ES-I3 (cell line): Measurements from ENCODE around the gene DCLK2.
"Not testable (repeated sequence)": the region's sequence is repeated elsewhere in the genome, so short reads cannot be mapped to it uniquely, and the experiment has no call there.

ENCODE experiments used
- H3K36me3 ChIP-seq: 2 replicates; pipeline ENCODE4 v1.6.1; 2013; ENCODE audit warnings: mild to moderate bottlenecking, low read length, control low read depth, moderate library complexity; ENCODE audit not compliant: insufficient read depth
- H3K4me1 ChIP-seq: 2 replicates; pipeline ENCODE4 v1.6.1; 2013; ENCODE audit warnings: mild to moderate bottlenecking, control low read depth, low read length; ENCODE audit not compliant: insufficient read depth
- H3K9ac ChIP-seq: 2 replicates; pipeline ENCODE4 v1.6.1; 2013; ENCODE audit warnings: low read depth, mild to moderate bottlenecking, low read length, moderate library complexity
- H3K9me3 ChIP-seq: 2 replicates; pipeline ENCODE4 v1.6.1; 2013; ENCODE audit warnings: mild to moderate bottlenecking, low read length, moderate library complexity; ENCODE audit not compliant: control insufficient read depth, insufficient read depth

DCLK2 gene

GRCh38 chr4:150140774-150141400 lies 62.6 kb downstream of the DCLK2 start:
- Histone ChIP-seq H3K36me3 (no peaks in the 10 kb centered on the region), H3K9me3 (0 out of 2 replicates have a peak, but pooled peaks cover 3% of the 10 kb centered on the region), H3K4me1 (no peaks in the 10 kb centered on the region), H3K9ac (no peak overlapping the region)

DNA sequence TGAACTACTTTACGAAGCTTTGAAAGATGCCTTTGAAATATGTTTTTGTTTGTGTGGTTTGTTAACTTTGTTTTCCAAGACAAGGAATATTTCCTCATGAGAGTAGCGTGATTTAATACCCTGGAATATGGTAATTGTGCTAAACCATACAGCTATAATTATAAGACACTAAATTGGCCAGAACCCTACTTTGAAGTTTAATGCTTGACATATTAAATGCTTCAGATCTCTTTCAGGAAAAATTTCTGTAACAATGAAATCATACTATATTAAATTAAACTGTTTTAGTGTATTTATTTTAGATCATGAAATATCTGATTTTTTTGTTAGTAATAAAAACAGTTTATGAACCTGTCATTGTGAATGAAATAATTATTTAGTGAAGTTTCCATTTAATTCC lies 63.5 kb downstream of the DCLK2 start:
- H3K9me3 ChIP-seq = 0 out of 2 replicates have a peak, but pooled peaks cover 3% of the 10 kb centered on the region
- H3K4me1 ChIP-seq = no peaks in the 10 kb centered on the region
- no peak overlapping the region for H3K9ac ChIP-seq
- H3K36me3 ChIP-seq = no peaks in the 10 kb centered on the region

DNA sequence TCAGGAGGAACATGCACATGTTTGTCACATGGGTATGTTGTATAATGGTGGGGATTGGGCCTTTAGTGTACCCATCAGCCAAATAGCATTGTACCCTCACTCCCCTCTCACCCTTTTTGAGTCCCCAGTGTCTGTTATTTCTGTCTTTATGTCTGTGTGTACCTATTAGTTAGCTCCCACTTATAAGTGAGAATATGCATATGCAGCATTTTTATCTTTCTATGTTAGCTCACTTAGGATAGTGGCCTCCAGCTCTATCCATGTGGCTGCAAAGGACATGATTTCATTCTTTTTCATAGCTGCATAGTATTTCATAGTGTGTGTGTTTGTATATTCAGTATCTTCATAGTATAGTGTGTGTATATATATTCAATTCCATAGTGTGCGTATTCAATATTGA lies 64.6 kb downstream of the DCLK2 start:
- Histone ChIP-seq H3K36me3 (no peaks in the 10 kb centered on the region), H3K4me1 (no peaks in the 10 kb centered on the region), H3K9me3 (0 out of 2 replicates have a peak, but pooled peaks cover 3% of the 10 kb centered on the region), H3K9ac (no peak overlapping the region)

DNA sequence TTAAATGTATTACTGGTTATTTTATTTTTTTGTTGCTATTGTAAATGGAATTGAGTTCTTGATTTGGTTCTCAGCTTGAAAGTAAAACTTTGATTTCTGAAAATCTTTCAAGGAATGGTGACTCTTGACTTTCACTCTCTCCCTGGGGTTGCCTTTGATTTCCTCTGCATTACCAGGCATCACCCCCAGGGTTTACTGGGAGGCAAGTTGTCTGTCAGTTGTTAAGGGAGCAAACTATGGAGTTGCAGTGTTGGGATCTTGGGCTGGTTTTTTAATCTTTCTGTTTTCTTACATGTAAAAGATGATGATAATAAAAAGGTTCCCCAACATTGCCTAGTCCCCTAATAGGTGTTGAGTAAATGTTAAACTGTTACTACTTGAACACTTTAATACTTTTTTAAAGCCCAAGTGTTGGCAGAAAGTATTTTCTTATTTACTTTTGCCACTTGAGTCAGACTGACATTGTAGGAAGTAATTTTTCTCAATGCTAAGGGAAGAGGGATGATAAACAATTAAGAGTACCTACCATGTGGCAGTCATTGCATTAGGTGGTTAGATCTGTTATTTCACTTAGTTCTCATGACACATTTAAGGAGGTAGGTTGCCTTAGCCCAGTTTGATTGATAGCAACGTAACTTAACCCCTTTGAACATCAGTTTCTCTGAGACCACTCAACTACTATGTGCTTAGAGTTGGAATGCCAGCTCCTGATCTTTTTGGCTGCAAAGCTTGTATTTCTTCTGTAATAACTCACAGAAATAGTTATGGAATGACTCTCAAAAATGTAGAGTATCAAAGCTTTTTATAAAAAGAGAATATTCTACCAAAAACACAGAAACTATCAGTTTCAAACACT lies 67.1 kb downstream of the DCLK2 start:
- Histone ChIP-seq H3K9ac (no peak overlapping the region), H3K9me3 (0 out of 2 replicates have a peak, but pooled peaks cover 3% of the 10 kb centered on the region), H3K4me1 (no peaks in the 10 kb centered on the region), H3K36me3 (no peaks in the 10 kb centered on the region)

GRCh38 chr4:150145946-150146340 lies 67.7 kb downstream of the DCLK2 start:
- Histone ChIP-seq H3K9ac (no peak overlapping the region), H3K4me1 (no peaks in the 10 kb centered on the region), H3K9me3 (0 out of 2 replicates have a peak, but pooled peaks cover 3% of the 10 kb centered on the region), H3K36me3 (no peaks in the 10 kb centered on the region)

DNA sequence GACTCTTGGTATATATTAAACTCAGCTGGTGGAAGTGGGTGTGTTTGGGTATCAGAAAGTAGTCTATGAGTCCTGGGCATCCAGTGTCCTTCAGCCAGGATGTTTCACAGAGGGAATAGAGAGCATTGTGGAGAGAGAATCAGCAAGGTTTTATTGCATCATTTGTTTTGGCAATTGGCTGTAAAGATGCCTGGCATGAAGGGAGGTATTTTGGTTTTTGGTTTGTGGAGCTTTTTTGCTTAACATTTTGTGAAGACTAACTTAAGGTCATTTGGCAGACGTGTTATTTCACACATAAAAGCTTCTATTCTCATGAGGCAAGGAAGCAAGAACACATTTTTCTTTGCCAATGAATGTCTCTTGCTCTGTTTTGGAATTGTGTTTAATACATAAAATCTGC lies 71.1 kb downstream of the DCLK2 start:
- Histone ChIP-seq H3K4me1 (peaks cover 5% of the 10 kb centered on the region; the same call in 1 of the 2 replicates), H3K9me3 (no peaks in the 10 kb centered on the region), H3K36me3 (no peaks in the 10 kb centered on the region), H3K9ac (no peak overlapping the region)

- H3K36me3 ChIP-seq = no peaks in the 10 kb centered on the region
- H3K9me3 ChIP-seq = no peaks in the 10 kb centered on the region
- H3K9ac ChIP-seq = no peak overlapping the region
- peaks cover 5% of the 10 kb centered on the region; the same call in 1 of the 2 replicates for H3K4me1 ChIP-seq
Measured at GRCh38 chr4:150150629-150151062, 72.4 kb downstream of the DCLK2 start.

DNA sequence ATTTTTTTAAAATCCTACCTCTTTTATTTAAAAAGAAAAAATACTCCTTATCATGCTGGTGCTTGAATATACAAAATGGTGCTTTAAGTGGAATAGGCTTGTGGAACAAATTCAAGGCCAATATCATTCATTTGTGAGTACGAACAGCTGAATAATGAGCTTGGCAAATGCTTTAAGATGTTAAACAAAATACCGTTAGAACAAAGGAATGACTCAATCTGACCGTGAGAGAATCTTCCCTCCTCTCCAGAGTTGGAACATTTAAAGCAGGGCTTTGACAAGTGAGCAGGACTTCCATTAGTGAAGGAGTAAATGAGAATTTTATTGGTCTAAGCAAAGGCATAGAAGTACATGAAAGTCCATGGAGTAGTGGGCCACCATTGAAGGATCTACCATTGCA lies 74.5 kb downstream of the DCLK2 start:
- Histone ChIP-seq H3K36me3 (no peaks in the 10 kb centered on the region), H3K4me1 (peaks cover 5% of the 10 kb centered on the region; the same call in 1 of the 2 replicates), H3K9ac (no peak overlapping the region), H3K9me3 (no peaks in the 10 kb centered on the region)

DNA sequence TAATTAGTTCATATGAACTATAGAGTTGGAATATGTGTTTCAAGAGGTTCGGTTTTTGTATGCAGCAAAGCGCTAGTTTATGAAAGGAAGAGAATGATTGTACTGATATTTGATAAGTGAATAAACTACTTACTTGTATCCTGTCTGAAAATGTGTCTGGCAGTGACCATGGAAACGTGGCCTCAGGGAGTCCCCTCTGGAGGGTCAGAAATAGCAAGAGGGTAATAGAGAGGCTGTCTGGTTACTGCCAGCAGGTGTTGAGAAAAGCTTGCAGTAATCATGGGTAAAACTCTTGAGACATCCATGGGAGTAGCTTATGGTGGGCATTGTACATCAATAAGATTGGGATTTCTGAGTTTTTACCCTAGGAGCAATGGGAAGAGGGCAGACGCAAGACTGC lies 77.1 kb downstream of the DCLK2 start:
- no peaks in the 10 kb centered on the region for H3K9me3 ChIP-seq
- H3K36me3 ChIP-seq = no peaks in the 10 kb centered on the region
- no peak overlapping the region for H3K9ac ChIP-seq
- H3K4me1 ChIP-seq = peaks cover 5% of the 10 kb centered on the region; the same call in 1 of the 2 replicates

DNA sequence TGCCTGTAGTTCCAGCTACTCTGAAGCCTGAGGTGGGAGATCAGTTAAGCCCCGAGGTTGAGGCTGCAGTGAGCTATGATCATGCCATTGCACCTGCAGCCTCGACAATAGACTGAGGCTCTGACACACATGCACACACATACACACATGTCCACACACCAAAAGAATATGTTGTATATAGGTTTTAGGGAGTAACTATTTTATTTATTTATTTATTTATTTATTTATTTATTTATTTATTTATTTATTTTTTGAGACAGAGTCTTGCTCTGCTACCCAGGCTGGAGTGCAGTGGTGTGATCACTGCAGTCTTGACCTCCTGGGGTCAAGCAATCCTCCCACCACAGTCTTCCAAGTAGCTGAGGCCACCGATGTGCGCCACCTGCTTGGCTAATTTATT lies 78.3 kb downstream of the DCLK2 start:
- Histone ChIP-seq H3K9me3 (no peaks in the 10 kb centered on the region), H3K9ac (no peak overlapping the region), H3K4me1 (peaks cover 15% of the 10 kb centered on the region), H3K36me3 (no peaks in the 10 kb centered on the region)

DNA sequence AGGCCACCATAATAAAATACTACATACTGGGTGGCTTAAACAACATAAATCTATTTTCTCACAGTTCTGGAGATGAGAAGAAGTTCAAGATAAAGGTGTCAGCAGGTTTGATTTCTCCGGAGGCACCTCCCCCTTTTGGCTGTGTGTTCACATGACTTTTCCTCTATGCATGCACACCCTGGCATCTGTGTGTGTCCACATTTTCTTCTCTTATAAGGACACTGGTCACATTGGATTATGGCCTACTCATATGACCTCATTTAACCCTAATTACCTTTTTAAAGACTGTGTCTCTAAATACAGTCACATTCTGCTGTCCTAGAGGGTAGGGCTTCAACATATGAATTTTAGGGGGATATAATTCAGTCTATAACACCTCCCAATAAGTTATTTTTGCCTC lies 79.8 kb downstream of the DCLK2 start:
- Histone ChIP-seq H3K9me3 (no peaks in the 10 kb centered on the region), H3K9ac (no peak overlapping the region), H3K4me1 (peaks cover 10% of the 10 kb centered on the region), H3K36me3 (no peaks in the 10 kb centered on the region)

GRCh38 chr4:150160473-150160872 lies 82.2 kb downstream of the DCLK2 start:
- Histone ChIP-seq H3K4me1 (peaks cover 9% of the 10 kb centered on the region), H3K9me3 (no peaks in the 10 kb centered on the region), H3K9ac (no peak overlapping the region), H3K36me3 (no peaks in the 10 kb centered on the region)

DNA sequence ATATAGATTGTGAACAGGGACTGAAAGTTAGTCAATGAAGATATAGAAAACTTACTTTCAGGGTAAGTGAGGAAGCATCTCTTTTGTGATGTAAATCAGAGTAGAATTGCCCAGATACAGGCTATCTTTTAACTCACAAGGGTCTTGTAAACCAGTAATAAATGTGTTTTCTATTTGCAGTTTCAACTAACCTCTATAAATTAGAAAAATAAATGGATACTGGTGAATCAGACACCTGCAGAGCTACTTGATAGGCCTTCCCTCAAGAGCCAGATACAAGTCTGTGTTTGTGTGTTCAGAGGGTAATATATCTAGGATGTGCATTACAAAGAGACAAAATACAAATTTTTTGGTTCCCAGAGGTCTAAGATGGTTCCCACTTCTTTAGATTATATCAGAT lies 82.9 kb downstream of the DCLK2 start:
- Histone ChIP-seq H3K9ac (no peak overlapping the region), H3K4me1 (peaks cover 9% of the 10 kb centered on the region), H3K9me3 (no peaks in the 10 kb centered on the region), H3K36me3 (no peaks in the 10 kb centered on the region)

GRCh38 chr4:150162020-150162419 lies 83.8 kb downstream of the DCLK2 start:
- not testable (repeated sequence) for H3K9ac ChIP-seq, H3K36me3 ChIP-seq, H3K9me3 ChIP-seq, H3K4me1 ChIP-seq

- peaks cover 9% of the 10 kb centered on the region for H3K4me1 ChIP-seq
- no peak overlapping the region for H3K9ac ChIP-seq
- H3K9me3 ChIP-seq = no peaks in the 10 kb centered on the region
- H3K36me3 ChIP-seq = no peaks in the 10 kb centered on the region
Measured at GRCh38 chr4:150164055-150164454, 85.8 kb downstream of the DCLK2 start.
